ENCODE data around the gene MOBP.

MOBP gene

GRCh38 chr3:39473452-39474125, 6.1 kb downstream of the MOBP start:
- no peak for DNase-seq
- H3K27me3 ChIP-seq, result peaks cover 0 to 6% of the 10 kb centered on the region in 2 donors
- H3K4me1 ChIP-seq, result no peaks in the 10 kb centered on the region
- peaks cover 0 to 16% (median 4%) of the 10 kb centered on the region in 3 donors for H3K9me3 ChIP-seq
- intact Hi-C loops (cut with DNase I; ENCODE audit: low total_unique reads), result no loop called here
- H3K27ac ChIP-seq, result no peak overlapping the region
- TF ChIP-seq CTCF (IDR thresholded peaks at IDR 0.05), result no peak
- no peak overlapping the region for H3K4me3 ChIP-seq
- H3K36me3 ChIP-seq, result no peaks in the 10 kb centered on the region

GRCh38 chr3:39474126-39474515, 6.6 kb downstream of the MOBP start:
- no peak overlapping the region for H3K27ac ChIP-seq

GRCh38 chr3:39476783-39477182, 9.3 kb downstream of the MOBP start:
- no peak overlapping the region for H3K4me3 ChIP-seq
- no peaks in the 10 kb centered on the region for H3K4me1 ChIP-seq
- no peak for TF ChIP-seq CTCF (IDR thresholded peaks at IDR 0.05)
- no peak for DNase-seq
- H3K9me3 ChIP-seq, result peaks cover 0 to 16% (median 4%) of the 10 kb centered on the region in 3 donors
- intact Hi-C loops (cut with DNase I; ENCODE audit: low total_unique reads), result no loop called here
- H3K27ac ChIP-seq, result no peak overlapping the region
- H3K27me3 ChIP-seq, result peaks cover 0 to 6% of the 10 kb centered on the region in 2 donors
- no peaks in the 10 kb centered on the region for H3K36me3 ChIP-seq

More at GRCh38 chr3:39474126-39474515, 6.6 kb downstream of the MOBP start:
- H3K27me3 ChIP-seq, result peaks cover 0 to 6% of the 10 kb centered on the region in 2 donors
- intact Hi-C loops (cut with DNase I; ENCODE audit: low total_unique reads), result no loop called here
- no peaks in the 10 kb centered on the region for H3K36me3 ChIP-seq
- no peak for DNase-seq
- no peak overlapping the region for H3K4me3 ChIP-seq
- H3K4me1 ChIP-seq, result no peaks in the 10 kb centered on the region
- TF ChIP-seq CTCF (IDR thresholded peaks at IDR 0.05), result no peak
- H3K9me3 ChIP-seq, result peaks cover 0 to 16% (median 4%) of the 10 kb centered on the region in 3 donors

- no peak for DNase-seq
- intact Hi-C loops (cut with DNase I; ENCODE audit: low total_unique reads), result no loop called here
- Histone ChIP-seq H3K27ac (no peak overlapping the region), H3K27me3 (no peaks in the 10 kb centered on the region), H3K36me3 (no peaks in the 10 kb centered on the region), H3K4me1 (no peaks in the 10 kb centered on the region), H3K9me3 (peaks cover 0 to 16% (median 4%) of the 10 kb centered on the region in 3 donors), H3K4me3 (no peak overlapping the region)
- TF ChIP-seq CTCF (IDR thresholded peaks at IDR 0.05), result no peak
Measured at GRCh38 chr3:39478226-39478625, 10.7 kb downstream of the MOBP start.

GRCh38 chr3:39479701-39480414, 12.4 kb downstream of the MOBP start:
- DNase-seq, result no peak
- intact Hi-C loops (cut with DNase I; ENCODE audit: low total_unique reads), result no loop called here
- Histone ChIP-seq H3K4me3 (no peak overlapping the region), H3K27ac (no peak overlapping the region), H3K9me3 (peaks cover 0 to 16% (median 4%) of the 10 kb centered on the region in 3 donors), H3K27me3 (no peaks in the 10 kb centered on the region), H3K36me3 (no peaks in the 10 kb centered on the region), H3K4me1 (no peaks in the 10 kb centered on the region)
- no peak for TF ChIP-seq CTCF (IDR thresholded peaks at IDR 0.05)
